Omental fat pad (tissue), 4 donors: ENCODE measurements around the gene RGS17. TPM values are rescaled to one million over a fixed set of nuclear protein-coding genes. Genes with fewer than 3 reads are reported as not detected.
A peak's percentile ranks its signal among the peaks of the same experiment; 100 is the strongest.

Source experiments
- ATAC-seq: fragments of 150-250 bp; one replicate; pipeline ENCODE4 v1.9.1; 2016; ENCODE audit warnings: mild to moderate bottlenecking, moderate library complexity; ENCODE audit not compliant: low FRiP score
- DNase-seq: peaks from one replicate; pipeline ENCODE4 v3.0.0-alpha.2; 2019; ENCODE audit warnings: low spot score
- total RNA-seq, 4 donors: library from RNA; depleted of rRNA; stranded (reverse); fragments of >200 nt; gene quantifications; one replicate each; pipeline ENCODE4 v1.1.0, GENCODE V29; 2016
- TF ChIP-seq, protein P1 (sequence below), 3 donors: fragments of 450-650 bp; IDR thresholded peaks; one replicate each; pipeline ENCODE4 v1.5.1; 2016 to 2017; ENCODE audit warnings: antibody characterized with exemption in 3 of 3, mild to moderate bottlenecking in 3 of 3, moderate library complexity in 2 of 3

RGS17 gene
- total RNA-seq, 4 donors from 2014 or later, result 0.47 to 7.4 (median 3.0) TPM

DNA sequence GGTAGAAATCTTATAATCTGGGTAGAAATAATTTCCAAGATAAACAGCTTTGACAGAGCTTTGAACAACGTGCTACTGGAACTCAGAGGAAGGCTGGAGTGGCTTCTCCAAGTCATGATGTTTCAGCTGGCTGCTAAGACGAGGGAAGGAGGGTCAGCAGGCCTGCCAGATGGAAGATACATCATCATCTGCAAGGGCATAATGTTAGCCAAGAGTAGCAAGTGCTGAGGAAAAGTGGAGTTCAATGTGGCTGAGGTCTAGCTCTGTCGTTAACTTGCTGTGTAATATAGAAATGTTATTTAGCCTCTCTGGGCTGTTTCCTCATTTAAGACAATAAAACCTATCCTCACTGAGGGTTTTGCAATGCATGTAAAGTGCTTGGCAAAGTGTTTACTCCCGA is 35.1 kb downstream of the RGS17 start:
- no peak for ATAC-seq
- TF ChIP-seq, protein P1, sequence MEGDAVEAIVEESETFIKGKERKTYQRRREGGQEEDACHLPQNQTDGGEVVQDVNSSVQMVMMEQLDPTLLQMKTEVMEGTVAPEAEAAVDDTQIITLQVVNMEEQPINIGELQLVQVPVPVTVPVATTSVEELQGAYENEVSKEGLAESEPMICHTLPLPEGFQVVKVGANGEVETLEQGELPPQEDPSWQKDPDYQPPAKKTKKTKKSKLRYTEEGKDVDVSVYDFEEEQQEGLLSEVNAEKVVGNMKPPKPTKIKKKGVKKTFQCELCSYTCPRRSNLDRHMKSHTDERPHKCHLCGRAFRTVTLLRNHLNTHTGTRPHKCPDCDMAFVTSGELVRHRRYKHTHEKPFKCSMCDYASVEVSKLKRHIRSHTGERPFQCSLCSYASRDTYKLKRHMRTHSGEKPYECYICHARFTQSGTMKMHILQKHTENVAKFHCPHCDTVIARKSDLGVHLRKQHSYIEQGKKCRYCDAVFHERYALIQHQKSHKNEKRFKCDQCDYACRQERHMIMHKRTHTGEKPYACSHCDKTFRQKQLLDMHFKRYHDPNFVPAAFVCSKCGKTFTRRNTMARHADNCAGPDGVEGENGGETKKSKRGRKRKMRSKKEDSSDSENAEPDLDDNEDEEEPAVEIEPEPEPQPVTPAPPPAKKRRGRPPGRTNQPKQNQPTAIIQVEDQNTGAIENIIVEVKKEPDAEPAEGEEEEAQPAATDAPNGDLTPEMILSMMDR (IDR thresholded peaks at IDR 0.05), result no peak
- no peak for DNase-seq

DNA sequence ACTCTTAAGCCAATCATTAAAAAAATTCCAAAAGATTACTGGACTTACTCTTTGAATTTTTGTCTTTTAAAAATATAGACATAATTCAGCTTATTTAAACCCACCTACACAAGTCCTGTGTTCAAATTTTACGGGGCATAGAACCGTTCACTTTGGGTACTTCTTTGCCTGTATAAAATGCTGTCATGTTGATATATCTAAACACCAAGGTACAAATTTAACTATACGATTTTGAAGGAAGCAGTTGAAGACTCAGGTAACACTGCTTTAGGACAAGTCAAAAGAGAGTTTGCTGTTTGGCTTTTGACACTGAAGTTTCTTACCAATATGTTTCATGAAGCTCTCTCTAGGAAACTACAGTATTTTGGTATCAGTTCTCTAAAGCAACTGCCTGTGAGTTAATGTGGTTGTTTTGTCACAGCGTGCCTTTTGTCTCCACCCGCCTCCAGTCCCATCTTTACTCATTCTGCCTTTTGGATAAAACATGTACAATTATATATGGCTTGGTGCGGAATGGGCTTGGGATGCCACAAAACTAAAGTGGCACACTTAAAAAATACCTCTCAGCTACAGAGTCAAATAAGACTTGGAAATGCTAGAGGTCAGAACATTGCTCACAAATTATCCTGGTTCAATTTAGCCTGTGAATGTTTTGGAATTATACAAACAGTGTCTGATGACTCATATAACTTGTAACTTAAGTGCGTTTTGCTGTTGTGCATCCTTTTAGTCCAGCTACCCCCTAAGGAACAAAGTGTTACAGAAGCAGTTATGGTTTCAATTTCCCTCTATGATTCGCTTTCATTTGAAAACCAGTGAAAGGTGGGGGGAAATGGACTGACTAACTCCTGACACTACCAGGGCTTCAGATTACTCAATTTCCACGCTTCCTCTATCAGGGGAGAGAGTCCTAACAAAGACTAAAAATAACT is 38.7 kb downstream of the RGS17 start:
- TF ChIP-seq, protein P1 (IDR thresholded peaks at IDR 0.05), result no peak
- ATAC-seq (peak; percentile 87), DNase-seq (no peak)

DNA sequence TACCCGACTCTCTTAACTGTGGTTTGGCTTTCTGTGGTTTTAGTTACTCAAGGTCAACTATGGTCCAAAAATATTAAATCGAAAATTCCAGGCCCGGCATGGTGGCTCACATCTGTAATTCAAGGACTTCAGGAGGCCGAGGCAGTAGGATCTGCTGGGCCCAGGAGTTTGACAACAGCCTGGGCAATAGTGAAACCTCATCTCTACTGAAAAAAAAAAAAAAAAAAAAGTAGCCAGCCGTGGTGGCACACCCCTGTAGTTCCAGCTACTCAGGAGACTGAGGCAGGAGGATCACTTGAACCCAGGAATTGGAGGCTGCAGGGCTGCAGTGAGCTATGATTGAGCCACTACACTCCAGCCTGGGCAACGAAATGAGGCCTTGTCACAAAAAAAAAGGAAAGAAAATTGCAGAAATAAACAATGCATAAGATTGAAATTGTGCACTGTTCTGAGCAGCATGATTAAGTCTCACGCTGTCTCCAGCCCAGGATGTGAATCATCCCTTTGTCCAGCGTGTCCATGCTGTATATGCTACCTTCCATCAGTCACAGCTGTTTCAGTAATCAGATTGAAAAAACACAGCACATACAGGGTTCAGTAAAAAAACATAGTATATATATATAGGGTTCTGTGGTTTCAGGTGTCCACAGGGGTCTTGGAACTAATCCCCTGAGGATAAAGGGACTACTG is 40.7 kb downstream of the RGS17 start:
- DNase-seq, result no peak
- peak; percentile 43 for ATAC-seq
- TF ChIP-seq, protein P1 (IDR thresholded peaks at IDR 0.05), result no peak

DNA sequence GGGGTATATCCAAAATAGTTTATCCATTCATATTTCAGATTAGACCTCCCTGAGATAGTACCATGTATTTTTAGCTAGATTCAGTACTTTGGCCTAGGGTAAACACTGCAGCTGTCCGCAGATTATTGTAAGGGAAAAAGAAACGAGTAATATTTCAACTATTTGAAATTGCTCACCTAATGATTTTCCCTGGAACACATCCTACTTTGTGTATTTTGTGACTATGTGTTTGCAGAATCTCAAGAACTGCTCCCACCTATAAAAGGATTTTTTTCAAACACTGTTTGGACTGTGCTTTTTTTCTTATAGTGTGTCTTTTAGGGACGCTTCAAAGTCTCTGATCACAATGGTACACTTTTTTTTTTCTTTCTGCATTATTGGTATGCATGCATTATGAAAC is 42.3 kb downstream of the RGS17 start:
- no peak for DNase-seq
- TF ChIP-seq, protein P1 (IDR thresholded peaks at IDR 0.05), result no peak
- no peak for ATAC-seq

DNA sequence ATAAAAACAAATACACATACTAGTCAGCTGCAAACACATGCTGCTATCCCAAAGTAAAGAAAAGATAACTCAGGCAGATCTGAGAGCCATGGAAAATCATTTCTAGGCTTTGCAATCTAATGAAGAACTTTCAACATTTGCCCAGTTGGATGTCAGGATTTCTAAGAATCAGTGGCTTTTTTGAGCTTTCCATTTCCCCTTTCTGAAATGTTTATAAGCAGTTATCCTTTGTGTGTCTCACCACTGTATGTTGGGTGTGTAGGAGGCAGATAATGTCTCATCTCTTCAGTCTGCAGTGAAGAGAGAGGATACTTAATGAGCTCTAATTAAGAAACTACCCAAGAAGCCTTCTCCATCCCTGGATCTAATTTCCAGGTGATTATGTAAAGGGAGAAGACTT is 43.6 kb downstream of the RGS17 start:
- TF ChIP-seq, protein P1 (IDR thresholded peaks at IDR 0.05), result no peak
- ATAC-seq, result no peak
- no peak for DNase-seq

DNA sequence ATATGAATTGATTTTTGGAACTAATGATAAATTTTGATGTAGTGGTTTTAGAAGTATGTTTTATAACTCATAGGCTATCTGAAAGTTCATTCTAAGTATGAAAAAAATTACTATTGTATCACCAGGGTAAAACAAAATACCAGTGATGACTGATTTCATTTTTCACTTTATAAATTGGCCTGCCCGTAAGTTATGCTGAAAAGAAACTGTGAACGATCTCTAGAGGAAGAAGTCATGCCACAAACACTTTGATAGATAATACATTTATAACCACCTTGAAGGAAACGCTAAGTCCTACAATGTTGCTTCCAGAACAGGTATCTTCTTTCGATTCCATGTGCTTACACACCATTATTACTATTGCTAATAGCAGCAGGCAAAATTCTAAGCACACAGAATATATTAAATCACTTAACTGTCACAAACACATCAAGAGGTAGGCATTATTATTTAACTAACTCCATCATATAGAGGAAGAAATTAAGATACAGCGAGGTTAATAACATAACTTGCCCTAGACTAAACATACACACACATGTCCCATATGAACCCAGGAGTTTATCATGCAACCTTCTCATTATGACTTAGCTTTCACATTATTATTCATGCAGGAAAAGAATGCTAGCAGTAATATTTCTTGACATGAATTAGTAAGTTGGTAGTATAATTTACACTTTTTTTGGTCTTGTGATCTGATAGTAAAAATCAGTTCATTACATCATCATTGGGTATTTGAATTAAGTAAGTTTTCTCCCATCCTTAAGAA is 44.7 kb downstream of the RGS17 start:
- DNase-seq (no peak), ATAC-seq (no peak)
- TF ChIP-seq, protein P1 (IDR thresholded peaks at IDR 0.05), result no peak
